A673 (cell line): Measurements from ENCODE around the gene PARD3. TPM values are rescaled to one million over a fixed set of nuclear protein-coding genes. Genes with fewer than 3 reads are reported as not detected.

Experiments
- BruUV-seq: library from RNA; stranded (reverse); fragments of 400-500 nt; replicated peaks from 2 replicates; lab custom pipeline; 2021; lab: Mats Ljungman, UMichigan
- CTCF ChIA-PET: fragments of 300-600 bp; sonication (Branson Sonifier 250); formaldehyde crosslinking; loops from one replicate; lab custom pipeline; 2022; ENCODE audit warnings: antibody characterized with exemption; lab: Charles Lee
- POLR2A ChIA-PET: fragments of 300-600 bp; sonication (Branson Sonifier 250); formaldehyde crosslinking; loops from one replicate; lab custom pipeline; 2022; ENCODE audit warnings: antibody characterized with exemption; ENCODE audit not compliant: low non-redundant PET; lab: Charles Lee
- DNase-seq: peaks from one replicate; pipeline ENCODE4 v3.0.0-alpha.2; 2015; ENCODE audit warnings: low spot score
- H3K27ac ChIP-seq: fragments of 200-600 bp; sonication (generic); 2 replicates; pipeline ENCODE4 v1.5.1; 2016; ENCODE audit warnings: mixed run types, low read depth, mild to moderate bottlenecking, mixed read lengths, antibody characterized with exemption, low read length; ENCODE audit not compliant: poor library complexity, severe bottlenecking
- H3K27me3 ChIP-seq: fragments of 200-600 bp; sonication (generic); replicated peaks from 2 replicates; pipeline ENCODE4 v1.6.1; 2017; ENCODE audit warnings: mixed run types, low read depth, mild to moderate bottlenecking, mixed read lengths, antibody characterized with exemption, low read length; ENCODE audit not compliant: insufficient read depth, poor library complexity
- H3K36me3 ChIP-seq: fragments of 200-600 bp; sonication (generic); 2 replicates; pipeline ENCODE4 v1.6.1; 2016; ENCODE audit warnings: mixed run types, mild to moderate bottlenecking, mixed read lengths, antibody characterized with exemption, low read length; ENCODE audit not compliant: insufficient read depth, poor library complexity, severe bottlenecking
- H3K4me1 ChIP-seq: fragments of 200-600 bp; sonication (generic); 2 replicates; pipeline ENCODE4 v1.6.1; 2017; ENCODE audit warnings: mixed run types, mild to moderate bottlenecking, mixed read lengths, antibody characterized with exemption, low read length; ENCODE audit not compliant: insufficient read depth, poor library complexity, severe bottlenecking
- H3K4me3 ChIP-seq: fragments of 200-600 bp; sonication (generic); 2 replicates; pipeline ENCODE4 v1.5.1; 2016; ENCODE audit warnings: low read depth, mixed run types, mild to moderate bottlenecking, mixed read lengths, low read length; ENCODE audit not compliant: poor library complexity, severe bottlenecking
- H3K9me3 ChIP-seq: fragments of 200-600 bp; sonication (generic); 2 replicates; pipeline ENCODE4 v1.6.1; 2016; ENCODE audit warnings: mixed run types, low read depth, mild to moderate bottlenecking, mixed read lengths, antibody characterized with exemption, low read length; ENCODE audit not compliant: poor library complexity, severe bottlenecking
- EZH2 ChIP-seq: fragments of 200-600 bp; sonication (generic); IDR thresholded peaks from 2 replicates; pipeline ENCODE4 v1.6.1; 2017; ENCODE audit warnings: borderline replicate concordance, low read depth, mild to moderate bottlenecking, mixed read lengths, antibody characterized with exemption, low read length; ENCODE audit not compliant: poor library complexity, severe bottlenecking
- intact Hi-C: fragments of 100-400 bp; cut with micrococcal nuclease; formaldehyde crosslinking; loops from one replicate; pipeline ENCODE4 v1.10.0; 2022; ENCODE audit not compliant: unreplicated experiment
- total RNA-seq: library from RNA; stranded (reverse); gene quantifications from 2 replicates; pipeline ENCODE4 v1.2.3, GENCODE V29; 2021
- TF ChIP-seq, protein P1 (sequence below): fragments of 300-800, 200-600 bp; sonication (generic); conservative IDR thresholded peaks from 2 replicates; pipeline ENCODE4 v1.5.1; 2017; ENCODE audit warnings: low read depth, mild to moderate bottlenecking, antibody characterized with exemption, low read length, moderate library complexity, mixed read lengths

Gene PARD3
- total RNA-seq, 1 experiment from 2014 or later = 28.0 TPM

DNA sequence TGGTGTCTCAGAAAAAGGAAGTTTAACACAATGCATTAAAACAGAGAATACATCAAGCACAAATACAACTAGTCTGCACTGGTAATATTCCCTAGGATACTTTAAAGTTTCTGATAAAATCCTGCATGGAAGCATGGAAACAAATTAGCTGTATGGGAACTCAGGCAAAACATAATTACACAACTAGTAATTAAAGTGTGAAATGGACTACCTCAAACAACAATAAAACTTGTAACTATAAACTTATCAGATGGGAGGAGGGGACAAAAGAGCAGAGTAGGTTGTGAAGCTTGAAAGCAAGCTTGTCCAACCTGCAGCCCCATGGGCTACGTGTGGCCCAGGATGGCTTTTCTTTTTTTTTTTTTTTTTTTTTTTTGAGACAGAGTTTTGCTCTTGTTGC lies 98.9 kb downstream of the PARD3 start:
- Histone ChIP-seq H3K36me3 (no peaks in the 10 kb centered on the region), H3K27ac (no peak overlapping the region), H3K4me1 (peaks cover 4% of the 10 kb centered on the region), H3K9me3 (no peaks in the 10 kb centered on the region), H3K4me3 (no peak overlapping the region), H3K27me3 (no peaks in the 10 kb centered on the region)
- BruUV-seq = no TSS peak
- intact Hi-C loops = no loop called here
- DNase-seq = no peak
- TF ChIP-seq EZH2 = no peak
- TF ChIP-seq, protein P1, sequence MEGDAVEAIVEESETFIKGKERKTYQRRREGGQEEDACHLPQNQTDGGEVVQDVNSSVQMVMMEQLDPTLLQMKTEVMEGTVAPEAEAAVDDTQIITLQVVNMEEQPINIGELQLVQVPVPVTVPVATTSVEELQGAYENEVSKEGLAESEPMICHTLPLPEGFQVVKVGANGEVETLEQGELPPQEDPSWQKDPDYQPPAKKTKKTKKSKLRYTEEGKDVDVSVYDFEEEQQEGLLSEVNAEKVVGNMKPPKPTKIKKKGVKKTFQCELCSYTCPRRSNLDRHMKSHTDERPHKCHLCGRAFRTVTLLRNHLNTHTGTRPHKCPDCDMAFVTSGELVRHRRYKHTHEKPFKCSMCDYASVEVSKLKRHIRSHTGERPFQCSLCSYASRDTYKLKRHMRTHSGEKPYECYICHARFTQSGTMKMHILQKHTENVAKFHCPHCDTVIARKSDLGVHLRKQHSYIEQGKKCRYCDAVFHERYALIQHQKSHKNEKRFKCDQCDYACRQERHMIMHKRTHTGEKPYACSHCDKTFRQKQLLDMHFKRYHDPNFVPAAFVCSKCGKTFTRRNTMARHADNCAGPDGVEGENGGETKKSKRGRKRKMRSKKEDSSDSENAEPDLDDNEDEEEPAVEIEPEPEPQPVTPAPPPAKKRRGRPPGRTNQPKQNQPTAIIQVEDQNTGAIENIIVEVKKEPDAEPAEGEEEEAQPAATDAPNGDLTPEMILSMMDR = no peak
- POLR2A ChIA-PET = interaction anchor here (0.7 kb wide), 1 partner anchor 501 kb away, joined by 15 read pairs; no protein-coding TSS in a partner anchor
- CTCF ChIA-PET = no interaction called here

- no peak overlapping the region for H3K27ac ChIP-seq
Observed at GRCh38 chr10:34715511-34716187, 99.4 kb downstream of the PARD3 start.

DNA sequence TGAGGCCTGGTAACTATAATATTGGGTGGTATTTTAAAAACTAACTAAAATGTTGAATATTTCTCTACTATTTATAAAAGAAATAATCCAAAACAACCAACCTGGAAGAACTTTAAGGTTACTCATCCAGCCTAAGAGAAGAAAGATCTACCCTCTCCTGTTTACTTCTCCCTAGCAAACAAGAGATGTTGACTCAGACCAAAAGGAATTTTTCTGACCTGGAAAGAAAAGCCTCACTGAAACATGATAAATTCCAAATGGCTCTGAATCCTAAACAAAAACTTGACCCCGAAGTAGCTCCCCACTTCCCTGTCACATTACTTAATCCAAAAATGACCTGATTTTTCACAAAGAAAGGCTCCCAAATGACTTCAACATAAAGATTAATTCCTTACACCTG lies 101.2 kb downstream of the PARD3 start:
- intact Hi-C loops = no loop called here
- Histone ChIP-seq H3K27ac (no peak overlapping the region), H3K27me3 (no peaks in the 10 kb centered on the region), H3K36me3 (no peaks in the 10 kb centered on the region), H3K9me3 (no peaks in the 10 kb centered on the region), H3K4me1 (no peaks in the 10 kb centered on the region), H3K4me3 (no peak overlapping the region)
- POLR2A ChIA-PET = no interaction called here
- no peak for DNase-seq
- CTCF ChIA-PET = no interaction called here
- BruUV-seq = no TSS peak
- TF ChIP-seq EZH2 = no peak
- TF ChIP-seq, protein P1 = no peak

More at GRCh38 chr10:34715511-34716187, 99.4 kb downstream of the PARD3 start:
- DNase-seq = no peak
- H3K36me3 ChIP-seq = no peaks in the 10 kb centered on the region
- no peak overlapping the region for H3K4me3 ChIP-seq
- TF ChIP-seq, protein P1 = no peak
- TF ChIP-seq EZH2 = no peak
- intact Hi-C loops = no loop called here
- ChIA-PET CTCF (no interaction called here), POLR2A (no interaction called here)
- BruUV-seq = no TSS peak
- H3K4me1 ChIP-seq = no peaks in the 10 kb centered on the region
- H3K9me3 ChIP-seq = no peaks in the 10 kb centered on the region
- no peaks in the 10 kb centered on the region for H3K27me3 ChIP-seq
